ENCODE measurements around the gene SLC22A7.

Gene SLC22A7

GRCh38 chr6:43297644-43298564 is at the start of gene SLC22A7:
SLC22A7 (plus strand) TSS chr6:43298260; CDS start chr6:43298359, 99 bp downstream.
- DNase-seq = no peak

- DNase-seq = no peak
Observed at GRCh38 chr6:43248791-43249190, 49.3 kb upstream of the SLC22A7 start.

- DNase-seq = peak; percentile 51
Observed at GRCh38 chr6:43250992-43251373, 47.1 kb upstream of the SLC22A7 start.

GRCh38 chr6:43253401-43253800 is 44.7 kb upstream of the SLC22A7 start:
- no peak for DNase-seq

GRCh38 chr6:43254138-43254817 is 43.8 kb upstream of the SLC22A7 start:
- DNase-seq = no peak

- no peak for DNase-seq
Observed at GRCh38 chr6:43254846-43255245, 43.2 kb upstream of the SLC22A7 start.

GRCh38 chr6:43255408-43256054 is 42.5 kb upstream of the SLC22A7 start:
- no peak for DNase-seq

- no peak for DNase-seq
Observed at GRCh38 chr6:43256670-43257366, 41.2 kb upstream of the SLC22A7 start.

- no peak for DNase-seq
Observed at GRCh38 chr6:43257367-43258145, 40.5 kb upstream of the SLC22A7 start.

GRCh38 chr6:43258180-43258579 is 39.9 kb upstream of the SLC22A7 start:
- no peak for DNase-seq

- no peak for DNase-seq
Observed at GRCh38 chr6:43258807-43259686, 39.0 kb upstream of the SLC22A7 start.

- peak; percentile 33 for DNase-seq
Observed at GRCh38 chr6:43260791-43261190, 37.3 kb upstream of the SLC22A7 start.

GRCh38 chr6:43261198-43261597 is 36.9 kb upstream of the SLC22A7 start:
- DNase-seq = no peak

GRCh38 chr6:43262000-43262779 is 35.9 kb upstream of the SLC22A7 start:
- DNase-seq = no peak

- DNase-seq = no peak
Observed at GRCh38 chr6:43262780-43263313, 35.2 kb upstream of the SLC22A7 start.

- DNase-seq = peak; percentile 80
Observed at GRCh38 chr6:43263314-43264178, 34.5 kb upstream of the SLC22A7 start.

- no peak for DNase-seq
Observed at GRCh38 chr6:43264599-43265145, 33.4 kb upstream of the SLC22A7 start.

- no peak for DNase-seq
Observed at GRCh38 chr6:43265564-43265963, 32.5 kb upstream of the SLC22A7 start.

Measured in eye (tissue), 1 donor.